Prostate gland (tissue), 2 donors: Measurements from ENCODE around the gene RNF44. TPM values are rescaled to one million over a fixed set of nuclear protein-coding genes. Genes with fewer than 3 reads are reported as not detected.

Experiments used
- DNase-seq: peaks from one replicate; pipeline ENCODE4 v3.0.0-alpha.2; 2019; ENCODE audit warnings: low spot score
- H3K27ac ChIP-seq, 2 donors: fragments of 200-600 bp; sonication (generic); 2 replicates each; pipeline ENCODE4 v1.5.1; 2017 to 2019
- H3K27me3 ChIP-seq: fragments of 200-600 bp; sonication (generic); replicated peaks from 2 replicates; pipeline ENCODE4 v1.5.1; 2019; ENCODE audit not compliant: insufficient read depth
- H3K36me3 ChIP-seq, 2 donors: fragments of 200-600 bp; sonication (generic); 1 replicate in 1 of 2; 2 replicates in 1 of 2; pipeline versions ENCODE4 v1.5.1 to v1.8.1; 2017 to 2019
- H3K4me1 ChIP-seq: fragments of 200-600 bp; sonication (generic); replicated peaks from 2 replicates; pipeline ENCODE4 v1.5.1; 2019
- H3K4me3 ChIP-seq, 2 donors: fragments of 200-600 bp; sonication (generic); 2 replicates each; pipeline ENCODE4 v1.5.1; 2017 to 2019
- H3K9me3 ChIP-seq: fragments of 200-600 bp; sonication (generic); 2 replicates; pipeline ENCODE4 v1.5.1; 2017
- CTCF ChIP-seq, 4 experiments: fragments of 200-600 bp in 2 of 4; fragments of 450-650 bp in 2 of 4; sonication (generic) in 2 of 4; IDR thresholded peaks; 1 replicate in 3 of 4; 2 replicates in 1 of 4; pipeline ENCODE4 v1.5.1; 2016 to 2019; ENCODE audit warnings: antibody characterized with exemption in 4 of 4, mild to moderate bottlenecking in 2 of 4, moderate library complexity in 2 of 4
- POLR2A ChIP-seq: fragments of 450-650 bp; IDR thresholded peaks from one replicate; pipeline ENCODE4 v1.6.1; 2016; ENCODE audit warnings: antibody characterized with exemption, mild to moderate bottlenecking
- POLR2AphosphoS5 ChIP-seq: sonication (generic); formaldehyde crosslinking; IDR thresholded peaks from one replicate; pipeline ENCODE4 v1.6.1; 2017; ENCODE audit warnings: antibody characterized with exemption
- WGBS: methylation state at CpG from one replicate; pipeline ENCODE4 v1.1.5; 2018; 5-methylcytosine and 5-hydroxymethylcytosine counted together
- intact Hi-C: fragments of 100-400 bp; cut with DNase I; formaldehyde crosslinking; loops from one replicate; pipeline ENCODE4 v1.14.2; 2022
- small RNA-seq, 2 donors: library from RNA; depleted of rRNA; stranded (forward); fragments of <200 nt; gene quantifications; one replicate each; pipeline ENCODE3, GENCODE V24; 2016
- total RNA-seq, 2 donors: library from RNA; depleted of rRNA; stranded (reverse); fragments of >200 nt; gene quantifications; one replicate each; pipeline ENCODE4 v1.1.0, GENCODE V29; 2016

The RNF44 gene
- total RNA-seq, 2 donors from 2014 or later: 26.4 to 43.3 TPM

- DNase-seq: no peak
- no peaks in the 10 kb centered on the region for H3K9me3 ChIP-seq
- WGBS: 74% methylated on average over 7 of the region's 7 CpGs
- no peaks in the 10 kb centered on the region for H3K27me3 ChIP-seq
- intact Hi-C loops: no loop called here
- no peaks in the 10 kb centered on the region for H3K36me3 ChIP-seq
- H3K4me1 ChIP-seq: no peaks in the 10 kb centered on the region
- no peak for TF ChIP-seq POLR2A
- TF ChIP-seq POLR2AphosphoS5: no peak
- no peak for TF ChIP-seq CTCF (IDR thresholded peaks at IDR 0.05)
- H3K4me3 ChIP-seq: no peak overlapping the region
- no peak overlapping the region for H3K27ac ChIP-seq
These were observed 50.9 kb downstream of the RNF44 start for GRCh38 chr5:176486189-176486757.

- WGBS: 75% methylated on average over 2 of the region's 2 CpGs
- intact Hi-C loops: no loop called here
These were observed 52.0 kb downstream of the RNF44 start for GRCh38 chr5:176485176-176485575.

DNA sequence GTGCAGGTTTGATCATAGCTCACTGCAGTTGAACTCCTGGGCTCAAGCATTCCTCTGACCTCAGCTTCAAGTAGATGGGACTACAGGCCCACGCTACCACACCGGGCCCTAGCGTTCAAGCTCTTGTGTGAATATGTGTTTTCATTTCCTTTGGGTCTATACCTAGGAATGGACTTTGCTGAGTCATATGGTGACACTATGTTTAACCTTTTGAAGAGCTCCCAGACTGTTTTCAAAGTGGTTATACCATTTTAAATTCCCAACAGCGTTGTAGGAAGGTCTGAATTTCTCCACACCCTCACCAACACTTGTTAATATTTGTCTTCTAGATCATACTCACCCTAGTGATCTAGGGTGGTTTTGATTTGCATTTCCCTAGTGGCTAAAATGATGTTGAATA is 55.5 kb downstream of the RNF44 start:
- no peak for DNase-seq
- no peaks in the 10 kb centered on the region for H3K36me3 ChIP-seq
- no peaks in the 10 kb centered on the region for H3K9me3 ChIP-seq
- intact Hi-C loops: no loop called here
- no peak overlapping the region for H3K4me3 ChIP-seq
- no peaks in the 10 kb centered on the region for H3K4me1 ChIP-seq
- H3K27me3 ChIP-seq: no peaks in the 10 kb centered on the region
- H3K27ac ChIP-seq: no peak overlapping the region
- no peak for TF ChIP-seq CTCF (IDR thresholded peaks at IDR 0.05)
- no peak for TF ChIP-seq POLR2A
- no peak for TF ChIP-seq POLR2AphosphoS5
- WGBS: 97% methylated on average over 4 of the region's 4 CpGs

More at GRCh38 chr5:176485176-176485575, 52.0 kb downstream of the RNF44 start:
- Histone ChIP-seq H3K4me3 (no peak overlapping the region), H3K4me1 (no peaks in the 10 kb centered on the region), H3K27me3 (no peaks in the 10 kb centered on the region), H3K27ac (no peak overlapping the region), H3K9me3 (no peaks in the 10 kb centered on the region), H3K36me3 (no peaks in the 10 kb centered on the region)
- TF ChIP-seq CTCF (IDR thresholded peaks at IDR 0.05) (no peak), POLR2AphosphoS5 (no peak), POLR2A (no peak)
- DNase-seq: no peak

Small RNA genes lying within 50 kb of the gene (small RNA-seq; reads per million reads assigned to genes)
- gene RF00019 (0 reads per million in 2 donors), gene RN7SL684P (0 reads per million in 2 donors)

Other genes with a start within 250 kb of the RNF44 start
- 100 to 1,000 TPM; 107 to 119 TPM for gene KIAA1191, start 175.6 kb downstream of the RNF44 start, total RNA-seq
- 1 to 10 TPM; 2.4 to 8.2 TPM for gene ARL10, start 171.9 kb downstream of the RNF44 start, total RNA-seq
- gene NOP16, start 148.8 kb downstream of the RNF44 start, total RNA-seq: 10 to 100 TPM; 10.8 to 11.6 TPM
- 100 to 1,000 TPM; 172 to 203 TPM for gene HIGD2A, start 148.7 kb downstream of the RNF44 start, total RNA-seq
- gene CLTB, start 120.9 kb downstream of the RNF44 start, total RNA-seq: 100 to 1,000 TPM; 105 to 125 TPM
- 10 to 100 TPM; 36.8 to 43.5 TPM for gene FAF2, start 89.0 kb downstream of the RNF44 start, total RNA-seq
- gene CDHR2, start 11.9 kb upstream of the RNF44 start, total RNA-seq: 1 to 10 TPM in 1 of 2 donors, not detected in 1; 1.1 TPM
- 1 to 10 TPM in 1 of 2 donors, under 1 TPM in 1; 0.14 to 6.6 TPM for gene GPRIN1, start 72.8 kb upstream of the RNF44 start, total RNA-seq
- gene SNCB, start 93.1 kb upstream of the RNF44 start, total RNA-seq: not detected
- gene EIF4E1B, start 93.3 kb upstream of the RNF44 start, total RNA-seq: 1 to 10 TPM in 1 of 2 donors, not detected in 1; 1.6 TPM
- gene TSPAN17, start 110.1 kb upstream of the RNF44 start, total RNA-seq: 10 to 100 TPM; 17.6 to 38.1 TPM